Mesodermal cell (in vitro differentiated cells): ENCODE measurements around the gene FNBP1.

Source experiments
- H3K27ac ChIP-seq: 2 replicates; pipeline ENCODE4 v1.7.0; 2013; ENCODE audit warnings: mild to moderate bottlenecking, low read depth, low read length, moderate library complexity; ENCODE audit not compliant: severe bottlenecking
- H3K36me3 ChIP-seq: 2 replicates; pipeline ENCODE4 v1.7.1; 2013; ENCODE audit warnings: mild to moderate bottlenecking, low read length, moderate library complexity; ENCODE audit not compliant: control insufficient read depth, insufficient read depth
- H3K4me1 ChIP-seq: one replicate; pipeline ENCODE4 v1.7.1; 2013; ENCODE audit warnings: mild to moderate bottlenecking, low read length; ENCODE audit not compliant: insufficient read depth, control insufficient read depth, poor library complexity, severe bottlenecking
- H3K4me3 ChIP-seq: 2 replicates; pipeline ENCODE4 v1.7.0; 2013; ENCODE audit warnings: low read length, control low read depth, mild to moderate bottlenecking; ENCODE audit not compliant: insufficient read depth, poor library complexity, severe bottlenecking; ENCODE audit errors: extremely low read depth
- H3K9me3 ChIP-seq: 2 replicates; pipeline ENCODE4 v1.7.1; 2013; ENCODE audit warnings: mild to moderate bottlenecking, low read length, moderate library complexity; ENCODE audit not compliant: control insufficient read depth
- WGBS, 2 experiments: methylation state at CpG; one replicate each; pipeline ENCODE4 v1.1.5; 2013; ENCODE audit warnings: missing lambda C conversion rate in 2 of 2; ENCODE audit not compliant: insufficient coverage in 2 of 2; 5-methylcytosine and 5-hydroxymethylcytosine counted together

FNBP1 gene

DNA sequence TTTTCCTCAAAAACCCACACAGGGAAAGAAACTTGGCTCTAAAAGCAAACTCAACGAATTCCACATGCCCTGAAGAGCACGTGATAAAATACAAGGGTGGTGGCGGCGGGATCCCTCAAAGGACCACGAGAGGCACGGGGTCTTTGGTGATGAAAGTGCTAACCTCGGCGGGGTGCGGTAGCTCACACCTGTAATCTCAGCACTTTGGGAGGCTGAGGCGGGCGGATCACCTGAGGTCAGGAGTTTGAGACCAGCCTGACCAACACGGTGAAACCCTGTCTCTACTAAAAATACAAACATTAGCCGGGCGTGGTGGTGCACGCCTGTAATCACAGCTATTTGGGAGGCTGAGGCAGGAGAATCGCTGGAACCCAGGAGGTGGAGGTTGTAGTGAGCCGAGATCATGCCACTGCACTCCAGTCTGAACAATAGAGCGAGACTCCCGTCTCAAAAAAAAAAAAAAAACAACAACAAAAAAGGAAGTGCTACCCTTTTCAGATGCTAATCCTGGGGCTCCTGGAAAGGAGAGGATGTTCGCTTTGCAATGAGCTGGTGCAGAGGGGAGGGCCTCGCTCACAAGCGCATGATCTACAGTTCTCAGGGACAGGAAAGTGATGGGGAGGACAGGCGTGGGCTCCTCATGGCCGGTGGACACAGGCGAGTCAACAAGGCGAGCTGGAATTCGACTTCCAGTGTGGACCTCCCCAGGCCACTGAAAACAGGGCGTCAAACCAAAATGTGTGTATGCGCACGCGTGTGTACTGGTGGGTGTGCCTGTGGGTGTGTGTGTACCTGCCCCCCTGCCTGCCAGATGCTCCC lies 153.7 kb downstream of the FNBP1 start:
- Histone ChIP-seq H3K4me1 (peaks cover 42% of the 10 kb centered on the region), H3K27ac (no peak overlapping the region), H3K36me3 (peaks cover 49% of the 10 kb centered on the region), H3K4me3 (no peak overlapping the region), H3K9me3 (no peaks in the 10 kb centered on the region)
- 87 to 93% methylated on average over 21 of the region's 31 CpGs for WGBS, 2 experiments

DNA sequence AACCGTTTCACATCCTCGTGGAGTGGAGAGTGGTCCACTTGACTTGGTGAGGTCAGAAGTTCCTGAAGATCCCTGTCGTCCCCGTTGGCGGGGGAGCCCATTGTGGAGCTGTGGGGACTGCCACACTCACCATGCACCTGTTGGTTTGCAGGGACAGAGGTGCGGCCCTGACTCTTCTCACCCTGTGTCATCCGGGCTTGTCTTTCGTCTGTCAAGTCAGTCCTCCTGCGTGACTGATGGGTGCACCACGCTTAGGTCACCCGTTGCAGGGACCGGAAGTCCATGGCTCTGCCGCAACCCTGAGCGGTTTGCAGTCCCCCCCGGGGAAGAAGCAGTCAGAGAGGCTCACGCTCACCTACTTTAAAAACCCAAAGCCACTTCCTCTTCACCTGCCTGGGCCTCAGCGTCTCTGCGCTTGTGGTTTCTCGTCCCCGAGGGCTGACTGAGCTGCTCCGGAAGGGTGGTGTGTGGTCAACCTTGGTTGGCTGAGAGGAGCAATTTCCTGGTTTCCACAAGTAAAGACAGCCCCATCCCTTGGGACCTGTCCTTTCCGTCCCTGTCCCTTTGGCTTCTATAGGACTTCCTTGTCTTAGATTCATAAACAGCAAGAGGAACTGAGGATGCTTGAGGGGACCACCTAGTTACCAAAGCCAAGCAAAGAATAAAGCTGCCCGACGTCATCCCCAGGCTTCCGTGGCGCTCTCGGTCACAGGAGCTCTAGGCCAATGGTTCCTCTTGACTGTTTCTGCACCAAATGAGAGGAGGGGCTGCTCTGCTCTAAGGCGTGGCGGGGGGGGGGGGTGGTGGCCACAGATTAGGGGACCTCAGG lies 154.5 kb downstream of the FNBP1 start:
- no peak overlapping the region for H3K4me3 ChIP-seq
- WGBS, 2 experiments = 86 to 89% methylated on average over 19 to 29 of the region's 29 CpGs
- H3K36me3 ChIP-seq = peaks cover 43% of the 10 kb centered on the region
- no peak overlapping the region for H3K27ac ChIP-seq
- H3K9me3 ChIP-seq = no peaks in the 10 kb centered on the region
- H3K4me1 ChIP-seq = peaks cover 47% of the 10 kb centered on the region

GRCh38 chr9:129887334-129888292 lies 155.4 kb downstream of the FNBP1 start:
- 82 to 86% methylated on average over 20 to 21 of the region's 27 CpGs for WGBS, 2 experiments

GRCh38 chr9:129886226-129887174 lies 156.5 kb downstream of the FNBP1 start:
- WGBS, 2 experiments = 92 to 94% methylated on average over 12 to 16 of the region's 20 CpGs
- Histone ChIP-seq H3K27ac (peak overlapping the region; percentile 24), H3K36me3 (peaks cover 39% of the 10 kb centered on the region)

More at GRCh38 chr9:129887334-129888292, 155.4 kb downstream of the FNBP1 start:
- Histone ChIP-seq H3K4me1 (peaks cover 47% of the 10 kb centered on the region), H3K27ac (peak overlapping the region; percentile 57), H3K4me3 (no peak overlapping the region), H3K9me3 (no peaks in the 10 kb centered on the region), H3K36me3 (peaks cover 39% of the 10 kb centered on the region)

DNA sequence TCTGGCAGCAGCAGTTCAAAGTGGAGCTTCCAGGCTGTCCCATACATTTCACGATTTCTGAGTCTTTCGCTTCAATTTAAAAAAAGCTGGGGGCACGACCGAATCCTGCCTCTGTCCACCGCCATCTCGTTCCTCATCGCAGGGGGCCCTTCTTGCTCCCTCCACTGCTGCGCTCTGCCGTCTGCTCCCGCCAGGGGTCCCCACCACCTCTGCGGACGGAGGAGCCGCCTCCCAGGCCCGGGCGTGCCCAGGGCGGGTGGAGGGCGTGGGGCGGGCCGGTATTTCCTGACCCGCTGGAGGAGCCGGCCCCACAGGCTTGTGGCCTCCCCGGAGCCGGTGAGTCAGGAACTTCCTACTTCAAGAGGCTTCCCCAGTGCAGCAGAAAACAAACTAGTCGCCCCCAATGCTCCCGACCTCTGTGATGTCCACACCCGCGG lies 157.3 kb downstream of the FNBP1 start:
- no peak overlapping the region for H3K4me3 ChIP-seq
- peaks cover 39% of the 10 kb centered on the region for H3K36me3 ChIP-seq
- peaks cover 47% of the 10 kb centered on the region for H3K4me1 ChIP-seq
- 5 to 8% methylated on average over 24 to 26 of the region's 27 CpGs for WGBS, 2 experiments
- no peaks in the 10 kb centered on the region for H3K9me3 ChIP-seq
- H3K27ac ChIP-seq = peak overlapping the region; percentile 24

More at GRCh38 chr9:129886226-129887174, 156.5 kb downstream of the FNBP1 start:
- no peaks in the 10 kb centered on the region for H3K9me3 ChIP-seq
- no peak overlapping the region for H3K4me3 ChIP-seq
- H3K4me1 ChIP-seq = peaks cover 47% of the 10 kb centered on the region

DNA sequence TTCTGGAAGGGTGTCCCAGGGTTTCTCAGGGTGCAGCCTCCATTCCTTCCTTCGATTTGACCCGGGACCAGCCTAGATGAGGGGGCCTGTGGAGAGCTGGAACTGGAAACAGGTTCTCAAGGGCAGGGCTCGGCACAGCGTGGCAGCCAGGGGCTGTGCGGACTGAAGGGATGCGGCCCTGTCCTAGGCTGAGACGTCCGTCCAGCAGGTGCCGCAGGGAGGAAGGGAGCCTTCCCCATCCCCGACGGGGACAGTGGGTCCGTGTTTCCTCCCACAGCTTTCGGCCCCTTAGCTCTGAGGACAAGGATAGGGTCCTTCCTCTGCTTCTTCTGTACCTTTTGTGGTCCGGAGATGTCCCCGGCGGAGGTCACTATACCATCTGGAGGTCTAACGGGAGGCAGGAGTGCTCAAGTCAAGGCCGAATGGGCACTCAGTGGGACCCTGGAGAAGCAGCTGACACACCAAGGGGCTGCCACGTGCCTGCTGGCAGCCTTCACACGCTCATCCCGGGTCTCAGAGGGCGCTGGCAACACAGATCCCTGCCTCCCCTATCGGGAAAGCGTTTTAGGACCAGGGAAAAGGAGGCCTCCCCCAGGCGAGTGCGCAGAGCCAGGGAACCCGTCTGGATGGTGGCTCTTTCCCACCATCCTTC lies 157.8 kb downstream of the FNBP1 start:
- WGBS, 2 experiments = 70 to 75% methylated on average over 27 of the region's 27 CpGs
- Histone ChIP-seq H3K4me1 (peaks cover 47% of the 10 kb centered on the region), H3K36me3 (peaks cover 37% of the 10 kb centered on the region), H3K27ac (no peak overlapping the region), H3K4me3 (no peak overlapping the region), H3K9me3 (no peaks in the 10 kb centered on the region)

- H3K4me3 ChIP-seq = no peak overlapping the region
- peaks cover 33% of the 10 kb centered on the region for H3K36me3 ChIP-seq
- H3K4me1 ChIP-seq = peaks cover 47% of the 10 kb centered on the region
- WGBS, 2 experiments = 20 to 25% methylated on average over 18 to 20 of the region's 24 CpGs
- H3K9me3 ChIP-seq = no peaks in the 10 kb centered on the region
- peak overlapping the region; percentile 43 for H3K27ac ChIP-seq
These were observed 158.6 kb downstream of the FNBP1 start for GRCh38 chr9:129884220-129885017.

DNA sequence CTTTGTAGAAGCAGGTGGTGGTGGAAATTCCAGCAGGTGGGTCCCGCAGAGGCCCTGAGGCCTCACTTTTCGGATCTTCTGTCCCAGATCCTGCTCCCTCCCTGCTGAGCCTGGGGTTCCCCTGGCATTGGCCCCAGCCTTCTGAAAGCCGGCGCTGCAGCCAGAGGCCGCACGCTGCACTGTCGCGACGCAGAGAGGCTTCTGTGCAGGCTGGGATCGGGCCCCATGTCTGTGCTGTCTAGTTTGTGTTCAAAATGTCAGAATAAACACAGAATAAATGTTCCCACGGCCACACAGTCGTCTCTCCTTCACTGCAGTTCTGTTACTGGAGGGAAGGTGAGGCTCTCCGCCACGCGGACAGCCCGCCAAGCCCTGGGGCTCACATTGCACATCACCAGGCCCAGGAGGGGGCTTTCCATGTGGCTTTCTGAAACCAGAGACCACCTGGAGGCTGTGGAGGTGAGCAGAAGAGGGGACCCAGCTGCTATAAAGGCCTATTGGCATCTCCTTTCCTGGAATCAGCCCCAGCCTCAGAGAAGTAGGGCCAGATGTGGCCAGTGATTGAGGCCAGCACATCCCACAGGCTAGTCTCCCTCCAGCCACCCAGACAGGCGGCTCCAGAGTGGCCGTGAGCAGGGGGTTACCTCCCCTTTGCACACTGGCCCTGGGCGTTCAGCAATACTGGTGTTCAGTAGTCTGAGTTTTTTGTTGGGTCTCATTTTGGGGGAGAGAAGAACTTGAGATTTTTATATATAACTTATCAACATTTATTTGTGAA lies 161.3 kb downstream of the FNBP1 start:
- WGBS, 2 experiments = 89% methylated on average over 14 to 16 of the region's 19 CpGs
- Histone ChIP-seq H3K4me3 (no peak overlapping the region), H3K27ac (no peak overlapping the region), H3K9me3 (no peaks in the 10 kb centered on the region), H3K4me1 (peaks cover 24% of the 10 kb centered on the region), H3K36me3 (peaks cover 19% of the 10 kb centered on the region)
